ENCODE results near the gene SHROOM2.

GRCh38 chrX:9958183-9958582 lies 172.0 kb downstream of the SHROOM2 start:
- TF ChIP-seq CTCF (IDR thresholded peaks at IDR 0.05 in 4 of 5, conservative IDR thresholded peaks at IDR 0.05 in 1 of 5) (no peak), POLR2A (IDR thresholded peaks at IDR 0.05) (no peak)
